Measurements from ENCODE around the gene TLN1. TPM values are rescaled to one million over a fixed set of nuclear protein-coding genes. Genes with fewer than 3 reads are reported as not detected.

Gene TLN1
- total and polyA plus RNA-seq, 2 experiments from 2014 or later: 21.5 to 120 TPM

DNA sequence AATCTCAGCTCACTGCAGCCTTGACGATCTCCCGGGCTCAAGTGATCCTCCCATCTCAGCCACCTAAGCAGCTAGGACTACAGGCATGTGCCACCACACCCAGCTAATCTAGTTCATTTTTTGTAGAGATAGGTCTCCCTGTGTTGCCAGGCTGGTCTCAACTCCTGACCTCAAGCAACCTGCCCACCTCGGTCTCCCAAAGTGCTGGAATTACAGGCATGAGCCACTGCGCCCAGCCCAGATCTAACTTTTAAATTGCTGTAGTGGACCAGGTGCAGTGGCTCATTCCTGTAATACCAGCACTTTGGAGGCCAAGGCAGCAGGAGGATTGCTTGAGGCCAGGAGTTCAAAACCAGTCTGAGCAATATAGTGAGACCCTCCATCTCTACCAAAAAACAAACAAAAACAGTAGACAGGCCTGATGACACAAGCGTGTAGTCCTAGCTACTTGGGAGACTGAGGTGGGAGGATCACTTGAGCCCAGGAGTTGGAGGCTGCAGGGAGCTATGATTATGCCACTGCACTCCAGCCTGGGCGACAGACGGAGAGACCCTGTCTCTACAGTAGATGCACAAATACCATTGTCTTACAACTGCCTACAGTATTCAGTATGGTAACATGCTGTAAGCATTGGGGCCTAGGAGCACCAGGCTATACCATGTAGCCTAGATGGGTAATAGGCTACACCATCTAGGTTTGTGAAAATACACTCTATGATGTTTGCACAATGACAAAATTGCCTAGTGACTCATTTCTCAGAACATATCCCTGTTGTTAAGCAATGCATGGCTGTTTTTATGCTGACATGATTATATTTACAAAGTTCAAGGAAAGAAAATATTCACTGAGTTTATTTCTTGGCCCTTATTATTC lies 79.8 kb downstream of the TLN1 start:
- H3K4me1 ChIP-seq (ENCODE audit: insufficient read depth): peaks cover 35% of the 10 kb centered on the region
- H3K27ac ChIP-seq (ENCODE audit: low read depth): no peak overlapping the region
- Mint-ChIP-seq H3K4me3 (no peak overlapping the region), H3K36me3 (ENCODE audit: low read depth) (peaks cover 2% of the 10 kb centered on the region; the same call in 1 of the 3 replicates), H3K9me3 (no peaks in the 10 kb centered on the region; the same call in 2 of the 3 replicates), H3K4me1 (peaks cover 55% of the 10 kb centered on the region), H3K27ac (no peak overlapping the region), H3K27me3 (ENCODE audit: insufficient read depth, low read depth, poor library complexity) (peaks cover 38% of the 10 kb centered on the region)
- H3K4me3 ChIP-seq: no peak overlapping the region
- no peak overlapping the region for H2AFZ ChIP-seq
- DNase-seq (ENCODE audit: low spot score): no peak
- no peaks in the 10 kb centered on the region for H3K9me2 ChIP-seq (ENCODE audit: insufficient read depth)
- H4K20me1 ChIP-seq (replicated peaks; ENCODE audit: insufficient read depth): no peaks in the 10 kb centered on the region; the same call in 1 of the 2 replicates
- peaks cover 3% of the 10 kb centered on the region; the same call in 1 of the 2 replicates for H3K27me3 ChIP-seq (ENCODE audit: insufficient read depth)
- H3K79me2 ChIP-seq (replicated peaks; ENCODE audit: insufficient read depth): no peaks in the 10 kb centered on the region
- no peak for ATAC-seq
- TF ChIP-seq ZNF331 (CRISPR knock-in tag; IDR thresholded peaks at IDR 0.05; ENCODE audit: low read depth) (no peak), ZNF114 (CRISPR knock-in tag; IDR thresholded peaks at IDR 0.05) (no peak), NANOG (IDR thresholded peaks at IDR 0.05; ENCODE audit: borderline replicate concordance) (no peak), CREB1 (CRISPR knock-in tag; IDR thresholded peaks at IDR 0.05; ENCODE audit: low read depth) (no peak), EZH2phosphoT487 (IDR thresholded peaks at IDR 0.05; ENCODE audit: unreplicated experiment) (no peak), STAT1 (IDR thresholded peaks at IDR 0.05; ENCODE audit: unreplicated experiment) (no peak), EZH2 (IDR thresholded peaks at IDR 0.05; ENCODE audit: low read depth, unreplicated experiment) (no peak), POLR2AphosphoS5 (IDR thresholded peaks at IDR 0.05; ENCODE audit: low read depth) (no peak), JUNB (IDR thresholded peaks at IDR 0.05; ENCODE audit: unreplicated experiment) (no peak)
- TF ChIP-seq, protein P1, sequence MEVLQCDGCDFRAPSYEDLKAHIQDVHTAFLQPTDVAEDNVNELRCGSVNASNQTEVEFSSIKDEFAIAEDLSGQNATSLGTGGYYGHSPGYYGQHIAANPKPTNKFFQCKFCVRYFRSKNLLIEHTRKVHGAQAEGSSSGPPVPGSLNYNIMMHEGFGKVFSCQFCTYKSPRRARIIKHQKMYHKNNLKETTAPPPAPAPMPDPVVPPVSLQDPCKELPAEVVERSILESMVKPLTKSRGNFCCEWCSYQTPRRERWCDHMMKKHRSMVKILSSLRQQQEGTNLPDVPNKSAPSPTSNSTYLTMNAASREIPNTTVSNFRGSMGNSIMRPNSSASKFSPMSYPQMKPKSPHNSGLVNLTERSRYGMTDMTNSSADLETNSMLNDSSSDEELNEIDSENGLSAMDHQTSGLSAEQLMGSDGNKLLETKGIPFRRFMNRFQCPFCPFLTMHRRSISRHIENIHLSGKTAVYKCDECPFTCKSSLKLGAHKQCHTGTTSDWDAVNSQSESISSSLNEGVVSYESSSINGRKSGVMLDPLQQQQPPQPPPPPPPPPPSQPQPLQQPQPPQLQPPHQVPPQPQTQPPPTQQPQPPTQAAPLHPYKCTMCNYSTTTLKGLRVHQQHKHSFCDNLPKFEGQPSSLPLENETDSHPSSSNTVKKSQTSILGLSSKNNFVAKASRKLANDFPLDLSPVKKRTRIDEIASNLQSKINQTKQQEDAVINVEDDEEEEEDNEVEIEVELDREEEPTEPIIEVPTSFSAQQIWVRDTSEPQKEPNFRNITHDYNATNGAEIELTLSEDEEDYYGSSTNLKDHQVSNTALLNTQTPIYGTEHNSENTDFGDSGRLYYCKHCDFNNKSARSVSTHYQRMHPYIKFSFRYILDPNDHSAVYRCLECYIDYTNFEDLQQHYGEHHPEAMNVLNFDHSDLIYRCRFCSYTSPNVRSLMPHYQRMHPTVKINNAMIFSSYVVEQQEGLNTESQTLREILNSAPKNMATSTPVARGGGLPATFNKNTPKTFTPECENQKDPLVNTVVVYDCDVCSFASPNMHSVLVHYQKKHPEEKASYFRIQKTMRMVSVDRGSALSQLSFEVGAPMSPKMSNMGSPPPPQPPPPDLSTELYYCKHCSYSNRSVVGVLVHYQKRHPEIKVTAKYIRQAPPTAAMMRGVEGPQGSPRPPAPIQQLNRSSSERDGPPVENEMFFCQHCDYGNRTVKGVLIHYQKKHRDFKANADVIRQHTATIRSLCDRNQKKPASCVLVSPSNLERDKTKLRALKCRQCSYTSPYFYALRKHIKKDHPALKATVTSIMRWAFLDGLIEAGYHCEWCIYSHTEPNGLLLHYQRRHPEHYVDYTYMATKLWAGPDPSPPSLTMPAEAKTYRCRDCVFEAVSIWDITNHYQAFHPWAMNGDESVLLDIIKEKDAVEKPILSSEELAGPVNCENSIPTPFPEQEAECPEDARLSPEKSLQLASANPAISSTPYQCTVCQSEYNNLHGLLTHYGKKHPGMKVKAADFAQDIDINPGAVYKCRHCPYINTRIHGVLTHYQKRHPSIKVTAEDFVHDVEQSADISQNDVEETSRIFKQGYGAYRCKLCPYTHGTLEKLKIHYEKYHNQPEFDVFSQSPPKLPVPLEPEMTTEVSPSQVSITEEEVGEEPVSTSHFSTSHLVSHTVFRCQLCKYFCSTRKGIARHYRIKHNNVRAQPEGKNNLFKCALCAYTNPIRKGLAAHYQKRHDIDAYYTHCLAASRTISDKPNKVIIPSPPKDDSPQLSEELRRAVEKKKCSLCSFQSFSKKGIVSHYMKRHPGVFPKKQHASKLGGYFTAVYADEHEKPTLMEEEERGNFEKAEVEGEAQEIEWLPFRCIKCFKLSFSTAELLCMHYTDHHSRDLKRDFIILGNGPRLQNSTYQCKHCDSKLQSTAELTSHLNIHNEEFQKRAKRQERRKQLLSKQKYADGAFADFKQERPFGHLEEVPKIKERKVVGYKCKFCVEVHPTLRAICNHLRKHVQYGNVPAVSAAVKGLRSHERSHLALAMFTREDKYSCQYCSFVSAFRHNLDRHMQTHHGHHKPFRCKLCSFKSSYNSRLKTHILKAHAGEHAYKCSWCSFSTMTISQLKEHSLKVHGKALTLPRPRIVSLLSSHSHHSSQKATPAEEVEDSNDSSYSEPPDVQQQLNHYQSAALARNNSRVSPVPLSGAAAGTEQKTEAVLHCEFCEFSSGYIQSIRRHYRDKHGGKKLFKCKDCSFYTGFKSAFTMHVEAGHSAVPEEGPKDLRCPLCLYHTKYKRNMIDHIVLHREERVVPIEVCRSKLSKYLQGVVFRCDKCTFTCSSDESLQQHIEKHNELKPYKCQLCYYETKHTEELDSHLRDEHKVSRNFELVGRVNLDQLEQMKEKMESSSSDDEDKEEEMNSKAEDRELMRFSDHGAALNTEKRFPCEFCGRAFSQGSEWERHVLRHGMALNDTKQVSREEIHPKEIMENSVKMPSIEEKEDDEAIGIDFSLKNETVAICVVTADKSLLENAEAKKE (CRISPR knock-in tag; IDR thresholded peaks at IDR 0.05): no peak
- TF ChIP-seq, protein P2, sequence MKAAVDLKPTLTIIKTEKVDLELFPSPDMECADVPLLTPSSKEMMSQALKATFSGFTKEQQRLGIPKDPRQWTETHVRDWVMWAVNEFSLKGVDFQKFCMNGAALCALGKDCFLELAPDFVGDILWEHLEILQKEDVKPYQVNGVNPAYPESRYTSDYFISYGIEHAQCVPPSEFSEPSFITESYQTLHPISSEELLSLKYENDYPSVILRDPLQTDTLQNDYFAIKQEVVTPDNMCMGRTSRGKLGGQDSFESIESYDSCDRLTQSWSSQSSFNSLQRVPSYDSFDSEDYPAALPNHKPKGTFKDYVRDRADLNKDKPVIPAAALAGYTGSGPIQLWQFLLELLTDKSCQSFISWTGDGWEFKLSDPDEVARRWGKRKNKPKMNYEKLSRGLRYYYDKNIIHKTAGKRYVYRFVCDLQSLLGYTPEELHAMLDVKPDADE (IDR thresholded peaks at IDR 0.05): no peak
- TF ChIP-seq, protein P3, sequence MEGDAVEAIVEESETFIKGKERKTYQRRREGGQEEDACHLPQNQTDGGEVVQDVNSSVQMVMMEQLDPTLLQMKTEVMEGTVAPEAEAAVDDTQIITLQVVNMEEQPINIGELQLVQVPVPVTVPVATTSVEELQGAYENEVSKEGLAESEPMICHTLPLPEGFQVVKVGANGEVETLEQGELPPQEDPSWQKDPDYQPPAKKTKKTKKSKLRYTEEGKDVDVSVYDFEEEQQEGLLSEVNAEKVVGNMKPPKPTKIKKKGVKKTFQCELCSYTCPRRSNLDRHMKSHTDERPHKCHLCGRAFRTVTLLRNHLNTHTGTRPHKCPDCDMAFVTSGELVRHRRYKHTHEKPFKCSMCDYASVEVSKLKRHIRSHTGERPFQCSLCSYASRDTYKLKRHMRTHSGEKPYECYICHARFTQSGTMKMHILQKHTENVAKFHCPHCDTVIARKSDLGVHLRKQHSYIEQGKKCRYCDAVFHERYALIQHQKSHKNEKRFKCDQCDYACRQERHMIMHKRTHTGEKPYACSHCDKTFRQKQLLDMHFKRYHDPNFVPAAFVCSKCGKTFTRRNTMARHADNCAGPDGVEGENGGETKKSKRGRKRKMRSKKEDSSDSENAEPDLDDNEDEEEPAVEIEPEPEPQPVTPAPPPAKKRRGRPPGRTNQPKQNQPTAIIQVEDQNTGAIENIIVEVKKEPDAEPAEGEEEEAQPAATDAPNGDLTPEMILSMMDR (conservative IDR thresholded peaks at IDR 0.05; ENCODE audit: low read depth in 2 of 2): no peak
- TF ChIP-seq, protein P4, sequence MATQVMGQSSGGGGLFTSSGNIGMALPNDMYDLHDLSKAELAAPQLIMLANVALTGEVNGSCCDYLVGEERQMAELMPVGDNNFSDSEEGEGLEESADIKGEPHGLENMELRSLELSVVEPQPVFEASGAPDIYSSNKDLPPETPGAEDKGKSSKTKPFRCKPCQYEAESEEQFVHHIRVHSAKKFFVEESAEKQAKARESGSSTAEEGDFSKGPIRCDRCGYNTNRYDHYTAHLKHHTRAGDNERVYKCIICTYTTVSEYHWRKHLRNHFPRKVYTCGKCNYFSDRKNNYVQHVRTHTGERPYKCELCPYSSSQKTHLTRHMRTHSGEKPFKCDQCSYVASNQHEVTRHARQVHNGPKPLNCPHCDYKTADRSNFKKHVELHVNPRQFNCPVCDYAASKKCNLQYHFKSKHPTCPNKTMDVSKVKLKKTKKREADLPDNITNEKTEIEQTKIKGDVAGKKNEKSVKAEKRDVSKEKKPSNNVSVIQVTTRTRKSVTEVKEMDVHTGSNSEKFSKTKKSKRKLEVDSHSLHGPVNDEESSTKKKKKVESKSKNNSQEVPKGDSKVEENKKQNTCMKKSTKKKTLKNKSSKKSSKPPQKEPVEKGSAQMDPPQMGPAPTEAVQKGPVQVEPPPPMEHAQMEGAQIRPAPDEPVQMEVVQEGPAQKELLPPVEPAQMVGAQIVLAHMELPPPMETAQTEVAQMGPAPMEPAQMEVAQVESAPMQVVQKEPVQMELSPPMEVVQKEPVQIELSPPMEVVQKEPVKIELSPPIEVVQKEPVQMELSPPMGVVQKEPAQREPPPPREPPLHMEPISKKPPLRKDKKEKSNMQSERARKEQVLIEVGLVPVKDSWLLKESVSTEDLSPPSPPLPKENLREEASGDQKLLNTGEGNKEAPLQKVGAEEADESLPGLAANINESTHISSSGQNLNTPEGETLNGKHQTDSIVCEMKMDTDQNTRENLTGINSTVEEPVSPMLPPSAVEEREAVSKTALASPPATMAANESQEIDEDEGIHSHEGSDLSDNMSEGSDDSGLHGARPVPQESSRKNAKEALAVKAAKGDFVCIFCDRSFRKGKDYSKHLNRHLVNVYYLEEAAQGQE (IDR thresholded peaks at IDR 0.05; ENCODE audit: unreplicated experiment): no peak
- H3K36me3 ChIP-seq (ENCODE audit: insufficient read depth): no peaks in the 10 kb centered on the region
- H3K4me2 ChIP-seq: no peak overlapping the region
- H3F3A ChIP-seq (replicated peaks; ENCODE audit: low read depth): peaks cover 12% of the 10 kb centered on the region; the same call in 1 of the 2 replicates
